GM21723 (cell line): ENCODE results near the gene CALD1.

Experiments used
- ATAC-seq: cut with Tn5 transposase; IDR thresholded peaks from one replicate; pipeline ENCODE4 v1.9.1; 2021; ENCODE audit warnings: mild to moderate bottlenecking, moderate library complexity; ENCODE audit not compliant: unreplicated experiment

Gene CALD1

DNA sequence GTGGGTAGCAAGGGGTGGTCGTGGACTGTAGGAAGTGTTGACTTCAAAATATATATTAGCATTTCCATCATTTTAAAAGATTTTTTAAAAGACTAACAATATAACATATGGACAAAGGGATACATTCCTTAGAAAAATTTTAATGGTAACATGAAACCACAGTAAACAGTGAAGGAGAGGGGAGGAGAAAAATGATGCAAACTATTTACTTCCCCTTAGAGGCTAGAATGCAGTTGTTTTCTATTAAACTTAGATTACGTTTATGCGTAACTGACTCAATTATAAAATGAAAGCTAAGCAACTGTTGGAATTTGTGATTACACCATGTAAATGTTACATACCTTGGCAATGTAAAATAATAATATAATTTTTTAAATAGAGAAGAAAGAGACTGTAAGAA is 41.3 kb downstream of the CALD1 start:
- no peak for ATAC-seq

DNA sequence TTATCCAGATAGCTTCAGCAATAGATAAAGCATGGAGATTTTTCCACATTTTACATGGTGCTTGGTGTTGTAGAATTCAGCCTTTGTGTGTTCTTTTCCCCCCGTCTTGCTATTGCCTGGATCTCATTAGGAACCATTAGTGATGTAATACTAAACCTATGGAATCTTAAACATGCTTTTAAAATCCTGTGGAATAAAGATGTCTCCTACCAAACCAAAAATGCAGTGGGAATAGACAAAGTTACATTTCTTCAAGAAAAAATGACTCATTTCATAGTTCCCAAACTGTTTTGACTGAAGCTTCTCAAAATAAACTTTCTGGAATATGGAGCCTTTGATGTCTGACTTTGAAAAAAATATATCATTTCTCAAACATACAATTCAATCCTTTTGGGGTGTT is 44.0 kb downstream of the CALD1 start:
- no peak for ATAC-seq

DNA sequence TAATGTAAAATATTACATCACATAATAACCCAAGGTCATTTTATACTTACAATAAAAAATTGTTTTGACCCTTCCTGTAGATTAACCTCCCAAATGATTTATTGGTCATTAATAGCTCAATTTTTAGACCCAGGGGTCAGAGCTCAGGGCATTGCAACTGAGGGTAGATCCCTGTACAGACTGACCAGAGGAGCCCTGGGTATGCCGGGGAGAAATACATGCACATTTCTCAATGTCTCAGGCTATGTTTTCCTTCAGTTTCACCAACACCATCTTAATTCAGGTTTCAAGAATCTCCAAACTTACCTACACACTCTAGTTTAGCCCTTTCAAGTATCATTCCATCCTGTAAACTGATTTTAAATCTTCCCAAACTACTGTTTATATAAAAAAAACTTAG is 46.2 kb downstream of the CALD1 start:
- no peak for ATAC-seq

DNA sequence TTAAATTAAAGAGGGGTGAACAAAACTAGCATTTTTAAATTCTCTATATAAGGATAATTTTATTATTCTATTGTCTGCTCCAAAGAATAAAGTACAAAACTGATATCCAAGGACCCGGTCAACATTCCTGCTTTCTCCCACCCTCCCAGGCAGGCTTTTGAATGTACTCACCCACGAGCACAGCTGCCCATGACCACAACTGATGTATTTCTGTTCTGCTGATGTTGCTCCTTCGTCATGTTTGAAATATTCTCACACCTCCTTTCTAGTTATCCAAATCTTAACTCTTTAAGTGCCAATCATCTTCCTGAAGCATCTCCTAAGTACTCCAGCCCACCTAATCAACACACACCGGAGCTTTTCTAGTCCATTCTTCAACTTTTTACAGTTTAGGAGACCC is 46.7 kb downstream of the CALD1 start:
- no peak for ATAC-seq

DNA sequence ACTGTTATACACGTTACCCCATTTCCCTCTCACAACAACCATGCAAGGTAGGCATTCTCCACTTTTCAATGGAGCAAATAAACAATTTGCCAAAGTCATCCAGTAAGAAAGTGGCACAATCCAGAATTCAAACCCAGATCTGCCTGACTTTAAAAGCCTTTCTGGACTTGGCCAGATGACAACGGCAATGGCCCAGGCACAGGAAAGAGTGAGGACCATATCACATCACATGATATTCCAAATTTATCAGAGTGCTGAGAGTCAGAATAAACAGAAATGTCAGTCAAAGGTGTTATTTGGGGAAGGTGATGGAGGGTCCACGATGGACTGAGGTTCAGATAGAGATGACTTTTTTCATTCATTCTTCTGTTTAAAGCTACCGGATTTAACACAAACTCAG is 48.0 kb downstream of the CALD1 start:
- ATAC-seq = no peak

DNA sequence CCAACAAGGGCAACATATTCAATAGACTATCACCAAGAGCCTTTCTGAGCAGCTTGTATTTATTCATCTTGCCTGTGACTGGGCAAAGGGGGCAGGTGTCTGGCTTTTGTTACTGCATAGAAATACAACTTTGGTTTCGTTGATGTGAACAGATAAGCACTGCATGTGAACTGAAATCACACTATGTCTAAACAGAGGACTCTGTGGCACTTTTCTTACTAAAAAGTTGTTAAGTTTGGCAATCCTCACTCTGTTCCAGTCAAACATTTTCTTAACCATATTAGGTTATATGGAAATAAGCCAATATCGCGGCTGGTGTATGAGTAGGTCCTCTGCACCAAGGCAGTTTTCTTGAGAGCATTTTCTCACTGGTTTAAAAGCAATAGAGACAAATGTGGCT is 48.5 kb downstream of the CALD1 start:
- ATAC-seq = no peak

DNA sequence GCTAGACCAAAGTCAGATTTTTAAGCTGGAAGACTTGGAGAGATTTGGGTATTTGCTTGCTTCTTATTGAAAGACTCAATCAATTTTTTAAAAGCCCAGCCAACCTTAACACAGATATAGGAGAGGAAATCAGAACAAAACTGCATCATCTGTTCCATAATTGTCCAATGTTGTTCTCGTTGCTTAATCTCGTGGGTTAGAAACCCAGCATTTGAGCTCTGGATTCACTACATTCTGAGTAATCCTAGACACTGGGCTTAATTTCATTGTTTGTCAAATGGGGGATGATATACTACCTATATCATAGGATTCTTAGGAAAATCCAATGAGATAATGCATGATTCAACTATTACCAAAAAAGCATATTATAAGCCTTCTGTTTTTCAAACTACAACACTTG is 48.9 kb downstream of the CALD1 start:
- ATAC-seq = no peak

DNA sequence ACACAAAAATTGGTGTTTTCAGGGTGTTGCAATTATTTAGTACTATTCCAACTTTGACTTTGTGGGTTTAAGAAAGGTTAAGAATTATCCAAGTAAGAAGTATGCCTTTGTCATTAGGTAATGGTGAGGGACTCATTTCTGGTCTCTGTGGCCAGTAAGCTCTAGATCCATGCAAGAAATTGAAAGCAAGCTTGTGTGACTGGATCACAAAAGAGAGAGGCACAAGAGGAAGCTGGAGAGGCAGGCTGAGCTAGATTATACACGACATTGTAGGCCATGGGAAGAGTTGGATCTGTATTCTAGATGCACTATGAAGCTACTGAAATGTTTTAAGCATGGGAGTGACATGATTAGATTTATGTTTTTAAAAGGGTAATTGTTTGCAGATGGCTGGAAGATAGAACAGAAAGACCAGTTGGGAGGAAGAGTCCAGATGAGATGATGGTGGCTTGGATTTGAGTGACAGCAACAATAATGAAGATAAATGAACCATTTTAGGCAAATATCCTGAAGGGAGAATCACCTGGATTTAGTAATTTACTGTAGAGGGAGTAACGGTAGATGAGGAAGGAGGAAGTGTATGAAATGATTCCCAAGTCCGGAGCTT is 50.0 kb downstream of the CALD1 start:
- no peak for ATAC-seq

DNA sequence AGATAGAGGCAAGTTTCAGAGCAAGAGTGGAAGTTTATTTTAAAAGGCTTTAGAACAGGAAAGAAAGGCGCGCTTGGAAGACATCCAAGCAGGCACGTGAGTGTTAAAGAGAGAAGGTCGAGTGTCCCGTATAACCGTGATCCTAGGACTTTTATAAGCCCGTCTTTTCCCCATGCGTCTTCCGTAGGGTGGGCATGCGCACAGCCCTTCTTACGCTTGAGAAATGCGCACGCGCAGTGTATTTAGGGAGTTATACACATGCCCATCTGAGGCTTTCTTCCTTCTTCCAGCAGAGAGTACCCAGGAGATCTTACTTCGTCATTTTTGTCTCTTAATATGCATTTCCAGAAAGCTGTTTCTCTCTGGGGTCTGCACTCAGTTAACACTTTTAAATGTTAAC is 52.4 kb downstream of the CALD1 start:
- ATAC-seq = no peak

DNA sequence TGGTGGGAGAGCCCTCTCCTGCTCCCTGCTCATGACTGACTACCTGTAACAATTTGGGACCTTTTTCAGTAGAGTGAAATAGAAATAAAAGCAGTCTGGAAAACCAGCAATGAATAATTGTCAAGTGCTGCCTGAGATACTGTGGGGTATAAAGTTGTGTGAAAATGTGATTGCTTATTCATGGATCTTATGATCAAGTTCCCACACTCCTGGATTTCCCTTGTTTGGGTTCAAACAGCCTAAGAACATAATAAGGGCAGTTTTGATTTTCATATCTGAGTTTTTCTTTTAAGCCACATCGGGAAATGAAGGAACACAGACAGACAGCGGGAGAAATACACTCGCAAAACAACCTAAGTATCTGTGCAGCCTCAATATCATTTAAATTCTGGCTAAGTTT is 52.9 kb downstream of the CALD1 start:
- ATAC-seq = no peak

DNA sequence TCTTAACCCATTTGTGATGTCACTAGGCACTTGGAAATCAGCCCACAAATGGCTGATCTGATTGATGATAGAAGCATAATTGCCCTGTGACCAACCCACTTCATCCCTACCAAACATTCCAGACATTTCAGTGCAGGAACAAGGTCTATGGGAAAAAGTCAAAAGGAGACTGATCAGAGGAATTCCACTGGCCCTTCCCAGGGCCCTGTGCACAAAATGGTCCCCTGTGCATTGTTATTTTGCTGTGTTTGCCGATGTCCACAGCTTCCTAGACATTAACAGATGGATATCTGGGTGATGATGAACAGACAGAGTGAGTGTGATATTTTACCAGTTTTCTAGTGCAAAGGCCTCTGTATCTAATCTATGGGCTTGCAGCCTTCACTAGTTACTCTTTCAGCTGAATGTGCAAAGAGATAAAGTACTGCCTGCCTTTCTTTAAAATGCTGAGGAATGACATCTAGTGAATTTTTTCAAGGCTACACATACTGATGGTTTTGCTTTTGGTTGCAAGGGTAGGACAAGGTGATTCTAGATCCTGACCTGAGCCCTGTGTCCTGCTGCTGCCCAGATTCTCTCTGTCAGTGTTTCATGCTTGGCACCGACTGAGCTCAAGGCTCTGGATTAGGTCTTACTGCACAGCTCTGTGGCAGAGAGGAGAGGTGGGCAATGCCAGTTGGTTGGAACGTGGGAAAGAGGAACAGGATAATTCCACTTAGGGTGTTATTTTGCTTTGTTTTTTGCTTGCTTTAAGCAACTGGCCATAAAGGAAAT is 55.4 kb downstream of the CALD1 start:
- ATAC-seq = no peak

DNA sequence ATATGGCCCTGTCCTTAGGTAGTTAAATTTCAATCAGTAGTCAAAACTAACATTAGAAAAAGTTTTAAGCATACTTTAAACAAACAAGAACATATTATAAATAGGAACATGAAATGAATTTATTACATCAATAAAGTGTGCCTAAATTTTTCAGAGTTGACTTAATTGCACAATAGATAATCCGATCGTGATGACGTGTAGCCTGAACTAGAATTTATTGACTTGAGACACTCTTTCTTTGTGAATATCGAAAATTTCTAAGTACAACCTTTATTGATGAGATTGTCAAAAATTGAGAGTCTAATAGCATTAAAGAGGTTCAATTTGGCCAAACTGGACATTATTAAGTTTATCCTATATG is 56.0 kb downstream of the CALD1 start:
- ATAC-seq = no peak

DNA sequence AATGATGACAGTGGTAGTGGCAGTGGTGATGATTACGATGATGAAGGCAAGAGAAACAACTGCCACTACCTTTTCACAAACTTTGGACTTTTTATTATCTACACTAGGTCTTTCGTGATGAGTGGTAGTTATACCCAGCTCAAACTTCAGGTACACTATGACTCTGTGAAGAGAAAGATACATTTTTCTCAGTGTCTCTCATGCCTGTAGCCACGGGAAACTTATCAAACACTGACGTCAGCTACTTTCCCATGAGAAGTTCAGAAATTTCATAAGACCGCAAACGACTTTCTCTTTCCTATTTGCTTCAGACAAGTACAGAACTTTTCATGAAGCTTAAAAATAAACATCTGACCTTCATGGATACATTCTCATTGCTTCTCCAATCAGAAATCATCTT is 57.0 kb downstream of the CALD1 start:
- no peak for ATAC-seq

DNA sequence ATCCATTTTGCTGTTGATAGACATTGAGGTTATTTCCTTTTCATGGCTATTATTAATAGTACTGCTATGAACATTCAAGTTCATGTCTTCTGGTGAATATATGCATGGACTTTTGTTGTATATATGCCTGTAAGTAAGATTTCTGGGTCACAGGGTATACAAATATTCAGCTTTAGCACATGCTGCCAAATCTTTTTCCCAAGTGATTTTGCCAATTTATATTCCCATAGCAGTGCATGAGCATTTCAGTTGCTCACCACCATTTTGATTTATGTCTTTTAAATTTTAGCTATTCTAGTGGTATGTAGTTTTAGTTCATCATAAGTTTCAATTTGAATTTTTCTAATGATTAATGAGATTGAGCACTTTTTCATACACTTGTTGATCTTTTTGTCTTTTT is 59.9 kb downstream of the CALD1 start:
- ATAC-seq = no peak

DNA sequence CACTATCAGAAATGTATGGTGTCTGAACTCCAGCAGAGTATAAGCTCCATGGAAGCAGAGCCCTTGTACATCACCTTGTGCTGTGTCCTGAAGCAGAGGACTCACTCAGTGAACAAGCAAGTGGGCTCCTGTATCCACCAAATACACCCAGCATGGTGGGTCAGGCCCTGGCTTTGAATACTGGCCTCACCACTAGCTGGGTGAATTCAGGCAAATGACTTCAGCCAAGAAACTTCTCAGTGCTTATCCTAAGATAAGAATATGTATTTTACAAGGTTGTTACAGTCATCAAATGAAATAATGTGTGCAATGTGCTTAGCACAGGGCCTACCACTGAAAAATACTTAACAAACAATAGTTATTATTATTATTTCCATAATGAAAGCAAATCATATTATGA is 62.6 kb downstream of the CALD1 start:
- no peak for ATAC-seq

DNA sequence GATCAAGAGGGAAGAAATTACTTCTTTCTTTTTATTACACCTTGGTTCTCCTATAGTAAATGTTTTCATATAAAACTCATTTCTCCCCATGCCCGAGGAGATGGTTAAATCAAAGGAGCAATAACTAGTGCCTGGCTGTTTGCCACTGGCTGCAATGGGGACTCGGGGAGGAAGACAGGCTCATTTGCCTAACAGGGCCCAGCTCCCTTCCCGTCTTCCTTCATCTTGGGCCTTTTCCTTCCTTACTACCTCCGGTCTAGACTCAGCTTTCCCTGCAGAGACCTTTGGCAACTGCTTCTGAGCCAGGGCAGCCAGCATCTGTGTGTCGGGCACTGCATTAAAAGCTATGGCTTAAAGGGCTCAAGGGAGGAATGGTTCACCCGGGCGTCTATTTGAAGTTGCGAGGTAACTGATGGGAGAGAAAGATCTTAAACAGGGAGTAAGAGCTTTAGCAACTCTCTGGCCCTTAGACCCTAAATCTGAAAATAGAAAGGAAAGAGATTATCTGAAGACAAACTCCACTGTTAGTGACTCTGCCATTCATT is 63.5 kb downstream of the CALD1 start:
- ATAC-seq = no peak

DNA sequence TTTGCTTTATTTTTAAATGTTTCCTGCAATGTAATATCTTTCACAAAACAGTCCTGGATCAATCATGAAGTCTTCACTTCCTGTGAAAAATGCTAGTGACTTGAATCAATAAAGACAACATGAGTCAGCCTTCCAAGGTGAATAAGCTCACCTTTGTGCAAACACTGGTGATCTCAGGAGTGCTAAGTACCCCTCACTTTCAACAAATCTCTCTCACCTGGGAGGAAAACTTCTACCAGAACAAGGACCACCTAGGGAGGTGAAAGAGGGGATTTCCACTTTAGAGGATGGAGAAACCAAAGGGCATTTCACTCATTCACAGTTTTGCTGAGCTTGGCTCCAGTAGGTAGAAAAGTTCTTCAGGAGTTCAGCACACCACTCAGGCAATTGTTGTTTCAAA is 64.8 kb downstream of the CALD1 start:
- ATAC-seq = no peak

DNA sequence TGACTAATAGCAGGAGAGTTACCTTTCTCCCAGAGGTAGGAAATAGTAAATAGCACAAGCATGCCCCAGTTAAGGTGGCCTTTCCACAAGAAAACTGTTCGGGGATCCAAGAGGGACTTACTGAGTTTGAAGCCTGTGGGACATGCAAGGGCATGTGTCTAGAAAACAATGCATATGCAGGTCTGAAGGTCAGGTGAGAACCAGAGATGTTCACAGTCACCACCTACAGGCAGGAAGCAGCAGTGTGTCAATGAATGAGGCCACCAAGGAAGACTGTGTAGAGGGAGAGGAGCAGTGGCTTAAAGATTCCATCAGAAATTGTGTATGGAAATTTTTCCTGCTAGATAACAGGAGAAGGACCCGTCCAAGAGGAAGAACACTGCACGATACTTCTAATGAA is 66.0 kb downstream of the CALD1 start:
- ATAC-seq = no peak

DNA sequence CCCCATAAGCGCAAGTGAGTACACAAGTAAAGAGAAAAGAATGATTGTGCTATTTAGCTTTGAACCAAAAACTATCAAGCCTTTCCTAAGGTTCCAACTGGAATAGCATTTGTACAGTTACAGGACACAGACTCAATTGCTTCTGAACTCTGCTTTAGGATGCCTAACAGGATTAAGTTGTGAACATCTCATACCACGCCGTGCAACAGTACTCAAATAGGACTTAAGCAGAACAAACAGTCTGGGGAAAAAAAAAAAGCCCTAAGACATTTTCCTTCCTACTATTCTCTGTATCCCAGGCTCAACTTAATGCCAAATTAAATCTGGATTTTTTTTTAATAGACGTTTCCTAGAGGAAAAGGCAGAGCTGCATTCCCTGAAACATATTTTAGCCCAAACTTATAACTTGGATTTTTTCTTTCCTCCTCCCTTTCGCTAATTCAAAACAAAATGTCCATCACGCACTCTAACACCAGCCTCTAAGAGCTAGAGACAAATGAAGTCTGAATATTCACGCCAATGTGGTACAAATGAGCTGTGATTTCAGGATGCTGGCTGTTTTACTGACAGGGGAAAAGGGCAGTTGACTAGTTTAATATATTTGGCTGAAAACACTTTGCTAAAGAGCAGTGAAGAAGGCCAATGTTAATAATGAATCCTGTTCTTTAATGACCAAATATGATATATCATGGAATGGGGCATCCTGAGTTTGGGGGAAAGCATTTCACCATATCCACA is 68.6 kb downstream of the CALD1 start:
- ATAC-seq = no peak

DNA sequence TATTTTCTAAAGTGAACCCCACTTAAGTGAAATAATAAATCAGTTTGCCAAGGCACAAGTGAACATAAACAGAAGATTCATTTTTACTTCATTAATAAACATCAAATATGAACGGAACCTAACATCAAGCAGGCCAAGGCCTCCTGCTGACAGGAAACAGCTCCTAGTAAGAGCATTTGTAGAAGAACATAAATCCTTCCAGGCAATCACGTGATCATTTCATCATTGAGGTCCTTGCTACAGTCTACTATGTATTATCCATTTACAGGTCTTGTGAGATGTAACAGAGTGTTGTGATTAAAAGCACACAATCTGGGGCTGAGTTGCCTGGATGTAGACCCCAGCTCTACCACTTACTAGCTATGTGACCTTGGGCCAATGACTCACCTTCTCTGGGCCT is 70.6 kb downstream of the CALD1 start:
- ATAC-seq = no peak

DNA sequence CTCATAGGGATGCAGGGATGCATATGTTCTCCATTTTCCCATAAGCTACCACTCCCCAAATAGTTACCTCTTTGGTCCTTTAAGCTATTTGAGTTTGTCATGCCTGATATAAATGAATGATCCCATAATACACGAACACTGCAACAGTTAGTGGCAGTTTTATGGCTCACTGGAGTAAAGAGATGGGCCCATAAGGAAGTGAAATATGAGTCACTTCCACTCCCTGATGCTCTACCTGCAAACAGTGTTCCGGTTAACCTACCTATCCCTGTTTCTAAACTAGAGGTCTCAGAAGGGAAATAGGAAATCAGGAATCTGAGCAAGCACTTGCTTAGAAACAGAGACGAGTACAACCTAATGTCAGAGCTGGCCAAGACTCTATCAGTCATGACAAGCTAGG is 71.7 kb downstream of the CALD1 start:
- no peak for ATAC-seq

DNA sequence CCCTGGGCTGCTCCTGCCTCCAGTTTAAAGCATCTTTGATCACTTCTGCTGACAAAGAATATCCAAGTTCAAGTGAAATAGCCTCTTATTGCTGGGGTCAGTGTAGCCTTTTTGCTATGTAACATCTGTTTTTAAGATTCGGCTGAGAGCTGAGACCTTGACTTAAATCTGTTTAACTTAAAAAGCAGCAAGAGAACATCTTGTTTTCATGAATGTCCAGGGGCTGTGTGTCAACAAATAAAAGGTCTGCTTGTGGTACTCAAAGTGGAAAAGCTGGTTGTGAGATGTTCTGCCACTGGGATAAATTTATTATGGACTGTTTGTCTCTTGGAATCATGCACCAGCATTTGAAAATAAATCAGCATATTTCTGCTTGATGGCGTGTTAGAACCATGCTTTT is 73.2 kb downstream of the CALD1 start:
- ATAC-seq = no peak
